T1000 (cell line): ENCODE measurements around the gene DISC1.
A peak's percentile ranks its signal among the peaks of the same experiment; 100 is the strongest.
"Not testable (repeated sequence)": the region's sequence is repeated elsewhere in the genome, so short reads cannot be mapped to it uniquely, and the experiment has no call there.

Experiments used
- DNase-seq: peaks from one replicate; lab custom pipeline; 2025; ENCODE audit warnings: mixed read lengths; lab: John Stamatoyannopoulos, UW

DISC1 gene

DNA sequence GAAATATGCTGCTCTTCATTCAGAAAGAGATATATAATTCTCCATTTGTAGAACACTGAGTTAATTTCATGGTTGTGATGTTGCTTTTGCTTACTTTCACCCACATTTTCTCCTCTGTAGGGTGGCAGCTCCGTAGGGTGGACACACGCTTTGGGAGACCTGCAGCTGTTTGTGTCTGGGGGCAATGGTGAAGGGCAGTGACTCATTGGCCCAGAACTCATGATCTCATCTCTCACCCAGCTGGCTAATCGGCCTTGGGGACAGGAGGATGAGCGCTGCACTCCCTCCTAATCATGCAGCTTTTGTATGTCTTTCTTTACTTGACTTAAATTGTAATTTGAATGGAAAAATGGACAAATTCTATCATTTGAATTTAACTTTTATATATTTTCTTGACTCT lies 9.6 kb downstream of the DISC1 start:
- peak; percentile 47 for DNase-seq

DNA sequence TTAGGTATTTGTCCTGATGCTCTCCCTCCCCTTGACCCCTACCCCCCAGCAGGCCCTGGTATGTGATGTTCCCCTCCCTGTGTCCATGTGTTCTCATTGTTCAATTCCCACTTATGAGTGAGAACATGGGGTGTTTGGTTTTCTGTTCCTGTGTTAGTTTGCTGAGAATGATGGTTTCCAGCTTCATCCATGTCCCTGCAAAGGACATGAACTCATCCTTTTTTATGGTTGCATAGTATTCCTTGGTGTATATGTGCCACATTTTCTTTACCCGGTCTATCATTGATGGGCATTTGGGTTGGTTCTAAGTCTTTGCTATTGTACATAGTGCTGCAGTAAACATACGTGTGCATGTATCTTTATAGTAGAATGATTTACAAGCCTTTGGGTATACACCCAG lies 10.3 kb downstream of the DISC1 start:
- DNase-seq, result not testable (repeated sequence)

DNA sequence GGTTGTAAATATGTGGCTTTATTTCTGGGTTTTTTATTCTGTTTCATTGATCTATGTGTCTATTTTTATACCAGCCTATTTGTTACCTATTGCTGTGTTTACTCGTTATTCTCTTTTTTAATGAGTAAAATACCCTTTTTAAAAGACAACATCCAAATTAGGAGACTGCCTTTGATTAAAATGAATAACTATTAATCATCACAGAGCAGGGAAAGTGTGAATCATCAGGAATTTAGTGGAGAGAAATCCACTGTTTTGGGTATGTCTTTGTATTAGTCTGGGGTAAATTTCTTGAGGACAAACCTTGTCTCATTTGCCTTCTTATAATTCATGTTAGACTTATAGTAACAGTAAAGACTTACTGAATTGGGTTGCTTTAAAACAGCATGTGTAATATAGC lies 12.1 kb downstream of the DISC1 start:
- DNase-seq, result no peak

DNA sequence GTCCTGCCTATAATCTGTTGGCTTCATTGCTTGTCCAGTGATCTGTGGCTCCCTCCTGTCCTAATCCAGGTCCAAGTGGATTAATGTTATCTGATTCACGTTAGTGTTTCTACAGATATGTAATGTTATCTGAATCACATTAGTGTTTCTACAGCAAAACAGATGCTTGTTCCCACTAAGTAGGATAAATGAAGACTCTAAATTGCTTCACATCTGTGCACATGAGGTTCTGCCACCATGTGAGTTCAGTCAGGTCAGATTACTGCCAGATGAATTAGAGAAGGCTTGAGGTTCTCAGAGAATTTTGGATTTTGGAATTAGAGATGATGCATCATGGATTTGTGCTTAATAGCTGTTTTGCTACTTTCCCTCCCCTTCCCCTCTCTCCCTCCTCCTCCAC lies 13.2 kb downstream of the DISC1 start:
- DNase-seq, result no peak

DNA sequence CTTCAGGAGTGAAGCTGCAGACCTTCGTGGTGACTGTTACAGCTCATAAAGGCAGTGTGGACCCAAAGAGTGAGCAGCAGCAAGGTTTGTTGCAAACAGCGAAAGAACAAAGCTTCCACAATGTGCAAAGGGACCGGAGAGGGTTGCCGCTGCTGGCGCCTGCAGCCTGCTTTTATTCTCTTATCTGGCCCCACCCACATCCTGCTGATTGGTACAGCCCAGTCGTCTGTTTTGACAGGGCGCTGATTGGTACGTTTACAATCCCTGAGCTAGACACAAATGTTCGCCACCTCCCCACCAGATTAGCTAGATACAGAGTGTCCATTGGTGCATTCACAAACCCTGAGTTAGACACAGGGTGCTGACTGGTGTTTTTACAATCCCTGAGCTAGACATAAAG lies 14.9 kb downstream of the DISC1 start:
- DNase-seq, result not testable (repeated sequence)

DNA sequence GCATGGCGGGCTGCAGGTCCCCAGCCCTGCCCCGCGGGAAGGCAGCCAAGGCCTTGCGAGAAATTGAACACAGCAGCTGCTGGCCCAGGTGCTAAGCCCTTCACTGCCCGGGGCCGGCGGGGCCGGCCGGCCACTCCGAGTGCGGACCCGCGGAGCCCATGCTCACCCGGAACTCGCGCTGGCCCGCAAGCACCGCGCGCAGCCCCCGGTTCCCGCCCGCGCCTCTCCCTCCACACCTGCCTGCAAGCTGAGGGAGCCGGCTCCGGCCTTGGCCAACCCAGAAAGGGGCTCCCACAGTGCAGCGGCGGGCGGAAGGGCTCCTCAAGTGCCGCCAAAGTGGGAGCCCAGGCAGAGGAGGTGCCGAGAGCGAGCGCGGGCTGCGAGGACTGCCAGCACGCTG lies 15.5 kb downstream of the DISC1 start:
- not testable (repeated sequence) for DNase-seq

DNA sequence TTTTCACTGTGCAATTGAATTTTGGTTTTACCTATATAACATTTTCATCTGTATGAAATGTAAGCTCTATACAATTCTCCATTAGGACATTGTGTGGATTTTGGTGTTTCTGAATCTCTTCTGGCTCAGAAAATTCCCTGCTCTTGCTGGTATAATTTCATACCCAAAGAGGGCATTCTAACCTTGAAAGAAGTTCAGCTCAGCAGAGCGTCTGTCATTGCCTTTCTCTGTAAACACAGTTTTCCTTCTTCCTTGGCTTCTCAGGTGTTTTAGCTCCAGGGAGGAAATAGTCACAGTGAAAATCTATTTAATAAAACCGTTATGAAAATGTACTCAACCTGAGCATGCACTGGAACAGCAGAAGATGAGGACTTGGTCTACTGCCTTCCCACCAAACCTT lies 16.0 kb downstream of the DISC1 start:
- no peak for DNase-seq

DNA sequence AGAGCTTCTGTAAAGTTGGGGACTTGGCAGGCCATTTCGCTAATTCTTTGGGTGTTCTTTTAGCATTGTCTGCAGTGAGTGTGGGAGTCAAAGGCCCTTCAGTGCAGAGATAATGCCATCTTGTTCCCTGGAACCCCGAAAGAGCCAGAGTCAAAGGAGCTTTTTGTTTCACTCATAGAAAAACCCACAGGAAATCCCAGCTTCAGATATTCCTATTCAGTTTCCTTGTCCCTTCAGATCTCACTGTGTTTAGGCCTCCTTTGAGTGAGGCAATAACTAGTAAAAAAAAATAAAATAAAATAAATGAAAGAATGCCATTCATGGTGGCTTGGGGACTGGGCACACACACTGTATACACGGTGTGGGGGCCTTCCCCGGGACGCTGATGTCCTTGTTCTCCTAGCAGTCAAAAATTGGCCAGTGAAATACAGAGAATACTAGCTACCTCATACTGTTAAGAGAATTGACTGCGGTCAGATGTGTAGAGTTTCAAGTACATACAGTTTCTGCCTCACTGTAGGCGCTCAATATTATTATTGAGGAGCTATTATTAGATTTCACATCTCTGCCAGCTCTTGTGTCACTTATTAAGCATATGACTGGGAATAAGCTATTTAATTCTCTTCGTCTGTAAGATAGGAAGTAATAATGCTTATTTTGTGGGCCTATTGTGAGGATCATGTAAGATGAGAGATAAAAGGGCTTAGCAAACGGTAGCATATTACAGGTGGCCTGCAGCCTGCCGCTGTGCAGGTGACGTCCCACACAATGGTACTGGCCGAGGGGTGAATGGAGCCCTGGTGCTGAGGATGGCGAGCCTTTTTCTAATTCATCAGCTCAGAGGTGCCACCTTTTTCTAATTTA lies 16.7 kb downstream of the DISC1 start:
- no peak for DNase-seq

DNA sequence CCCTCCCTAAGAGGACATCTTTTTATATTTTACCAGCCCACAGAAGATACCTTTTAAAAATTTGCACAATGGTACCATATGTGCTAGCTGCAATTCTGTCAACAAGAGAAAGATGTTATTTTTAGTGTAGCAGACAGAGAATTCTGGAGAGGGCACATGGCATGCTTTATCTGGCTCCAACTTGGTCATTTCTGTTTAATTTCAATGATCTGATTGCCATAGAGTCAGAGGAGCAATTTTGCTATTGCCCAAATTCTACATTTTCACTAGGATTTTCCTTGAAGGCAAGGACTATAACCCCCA lies 17.3 kb downstream of the DISC1 start:
- no peak for DNase-seq

DNA sequence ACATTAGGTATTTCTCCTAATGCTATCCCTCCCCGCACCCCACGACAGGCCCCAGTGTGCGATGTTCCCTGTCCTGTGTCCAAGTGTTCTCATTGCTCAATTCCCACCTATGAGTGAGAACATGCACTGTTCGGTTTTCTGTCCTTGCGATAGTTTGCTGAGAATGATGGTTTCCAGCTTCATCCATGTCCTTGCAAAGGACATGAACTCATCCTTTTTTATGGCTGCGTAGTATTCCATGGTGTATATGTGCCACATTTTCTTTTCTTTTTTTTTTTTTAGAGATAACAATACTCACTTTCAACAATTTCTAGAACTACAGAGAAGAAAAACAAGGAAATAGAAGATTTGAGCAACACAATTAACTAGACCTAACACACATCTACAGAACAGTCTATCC lies 19.0 kb downstream of the DISC1 start:
- not testable (repeated sequence) for DNase-seq

DNA sequence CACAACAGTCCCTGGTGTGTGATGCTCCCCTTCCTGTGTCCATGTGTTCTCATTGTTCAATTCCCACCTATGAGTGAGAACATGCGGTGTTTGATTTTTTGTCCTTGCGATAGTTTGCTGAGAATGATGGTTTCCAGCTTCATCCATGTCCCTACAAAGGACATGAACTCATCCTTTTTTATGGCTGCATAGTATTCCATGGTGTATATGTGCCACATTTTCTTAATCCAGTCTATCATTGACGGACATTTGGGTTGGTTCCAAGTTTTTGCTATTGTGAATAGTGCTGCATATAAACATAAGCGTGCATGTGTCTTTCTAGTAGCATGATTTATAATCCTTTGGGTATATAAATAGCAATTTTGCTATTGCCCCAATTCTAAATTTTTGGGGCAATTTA lies 19.6 kb downstream of the DISC1 start:
- DNase-seq, result not testable (repeated sequence)

DNA sequence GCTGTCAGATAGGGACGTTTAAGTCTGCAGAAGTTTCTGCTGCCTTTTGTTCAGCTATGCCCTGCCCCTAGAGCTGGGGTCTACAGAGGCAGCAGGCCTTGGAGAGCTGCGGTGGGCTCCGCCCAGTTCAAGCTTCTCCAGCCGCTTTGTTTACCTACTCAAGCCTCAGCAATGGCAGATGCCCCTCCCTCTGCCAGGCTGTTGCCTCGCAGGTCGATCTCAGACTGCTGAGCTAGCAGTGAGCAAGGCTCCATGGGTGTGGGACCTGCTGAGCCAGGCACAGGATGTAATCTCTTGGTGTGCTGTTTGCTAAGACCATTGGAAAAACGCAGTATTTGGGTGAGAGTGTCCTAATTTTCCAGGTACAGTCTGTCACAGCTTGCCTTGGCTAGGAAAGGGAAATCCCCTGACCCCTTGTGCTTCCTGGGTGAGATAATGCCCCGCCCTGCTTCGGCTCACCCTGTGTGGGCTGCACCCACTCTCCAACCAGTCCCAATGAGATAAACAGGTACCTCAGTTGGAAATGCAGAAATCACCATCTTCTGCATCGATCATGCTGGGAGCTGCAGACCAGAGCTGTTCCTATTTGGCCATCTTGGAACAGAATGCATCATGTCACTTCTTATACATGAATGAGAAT lies 25.2 kb downstream of the DISC1 start:
- DNase-seq, result not testable (repeated sequence)

DNA sequence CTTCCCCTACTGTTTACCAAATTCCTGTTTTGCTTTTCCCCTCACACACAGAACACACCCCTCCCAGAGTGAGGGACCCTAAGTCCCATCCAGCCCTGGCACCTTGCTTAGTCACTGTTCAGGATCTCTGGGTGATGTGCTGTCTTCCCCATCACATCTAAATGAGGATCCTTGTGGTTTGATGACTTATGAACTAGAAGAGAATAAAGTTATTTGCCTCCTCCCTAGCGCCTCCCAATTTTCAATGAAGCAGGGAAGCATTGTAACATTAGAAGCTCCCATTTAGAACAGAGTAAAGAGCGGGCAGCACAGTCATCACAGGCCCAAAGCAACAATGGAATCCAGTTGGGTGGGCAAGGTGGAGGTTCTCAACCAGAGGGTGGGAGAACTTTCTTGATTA lies 27.0 kb downstream of the DISC1 start:
- DNase-seq, result no peak

DNA sequence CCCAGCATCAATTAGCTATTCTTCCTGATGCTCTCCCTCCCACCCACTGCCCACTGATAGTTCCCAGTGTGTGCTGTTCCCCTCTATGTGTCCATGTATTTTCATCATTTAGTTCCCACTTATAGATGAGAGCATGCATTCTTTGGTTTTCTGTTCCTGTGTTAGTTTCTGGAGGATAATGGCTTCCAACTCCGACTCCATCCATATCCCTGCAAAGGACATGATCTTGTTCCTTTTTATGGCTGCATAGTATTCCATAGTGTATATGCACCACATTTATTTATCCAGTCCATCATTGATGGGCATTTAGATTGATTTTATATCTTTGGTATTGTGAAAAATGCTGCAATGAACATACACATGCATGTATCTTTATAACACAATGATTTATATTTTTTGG lies 30.2 kb downstream of the DISC1 start:
- DNase-seq, result no peak

DNA sequence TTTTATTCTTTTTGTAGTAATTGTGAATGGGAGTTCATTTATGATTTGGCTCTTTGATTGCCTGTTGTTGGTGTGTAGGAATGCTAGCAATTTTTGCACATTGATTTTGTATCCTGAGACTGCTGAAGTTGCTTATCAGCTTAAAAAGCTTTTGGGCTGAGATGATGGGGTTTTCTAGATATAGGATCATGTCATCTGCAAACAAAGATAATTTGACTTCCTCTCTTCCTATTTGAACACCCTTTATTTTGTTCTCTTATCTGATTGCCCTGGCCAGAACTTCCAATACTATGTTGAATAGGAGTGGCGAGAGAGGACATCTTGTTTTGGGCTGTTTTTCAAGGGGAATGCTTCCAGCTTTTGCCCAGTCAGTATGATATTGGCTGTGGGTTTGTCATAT lies 31.6 kb downstream of the DISC1 start:
- DNase-seq, result not testable (repeated sequence)

DNA sequence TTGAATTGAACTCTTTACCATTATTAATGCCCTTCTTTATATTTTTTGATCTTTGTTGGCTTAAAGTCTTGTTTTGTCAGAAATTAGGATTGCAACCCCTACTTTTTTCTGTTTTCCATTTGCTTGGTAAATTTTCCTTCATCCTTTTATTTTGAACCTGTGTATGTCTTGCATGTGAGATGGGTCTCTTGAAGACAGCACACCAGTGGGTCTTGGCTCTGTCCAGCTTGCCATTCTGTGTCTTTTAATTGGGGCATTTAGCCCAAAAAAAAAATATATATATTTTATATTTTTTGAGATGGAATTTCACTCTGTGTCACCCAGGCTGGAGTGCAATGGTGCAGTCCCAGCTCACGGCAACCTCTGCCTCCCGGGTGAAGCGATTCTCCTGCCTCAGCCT lies 33.6 kb downstream of the DISC1 start:
- no peak for DNase-seq

DNA sequence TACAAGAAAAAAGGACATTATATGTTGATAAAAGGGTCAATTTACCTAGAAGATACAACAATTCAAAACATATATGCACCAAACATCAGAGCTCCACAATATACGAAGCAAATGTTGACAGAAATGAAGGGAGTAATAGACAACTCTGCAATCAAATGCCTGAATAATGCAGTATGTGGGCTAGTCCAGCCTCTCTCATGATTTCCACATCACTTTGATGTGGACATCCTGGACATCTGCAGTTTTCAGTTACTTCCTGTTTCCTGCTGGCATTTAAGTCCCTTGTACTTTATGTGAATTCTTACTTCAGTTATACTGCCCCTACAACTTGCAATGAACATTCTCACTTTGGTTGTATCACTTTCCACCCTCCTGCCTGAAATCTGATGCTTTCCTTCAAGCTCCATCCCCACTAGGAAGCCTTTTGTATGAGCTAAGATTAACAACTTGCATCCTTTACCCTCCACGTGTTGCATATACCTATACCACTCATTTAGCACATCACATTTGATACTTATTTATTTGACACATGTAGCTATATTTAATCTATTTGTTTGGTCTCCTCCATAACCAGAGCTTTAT lies 36.7 kb downstream of the DISC1 start:
- DNase-seq, result no peak

DNA sequence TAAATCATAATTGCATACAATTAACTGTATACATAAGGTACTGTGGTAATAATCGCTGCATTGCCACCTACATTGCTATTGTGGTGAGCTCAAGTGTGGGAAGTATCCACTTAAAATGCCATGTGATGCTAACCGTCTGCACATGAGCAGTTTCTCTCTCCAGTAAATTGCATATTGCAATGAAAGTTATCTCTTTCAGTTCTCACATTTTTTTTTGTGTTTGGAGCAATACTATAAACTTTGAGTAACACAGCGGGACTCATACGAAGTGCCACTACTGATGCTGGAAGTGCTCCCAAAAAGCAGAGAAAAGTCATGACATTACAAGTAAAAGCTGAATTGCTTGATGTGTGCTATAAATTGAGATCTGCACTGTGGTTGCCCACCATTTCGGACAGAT lies 38.5 kb downstream of the DISC1 start:
- DNase-seq, result no peak

DNA sequence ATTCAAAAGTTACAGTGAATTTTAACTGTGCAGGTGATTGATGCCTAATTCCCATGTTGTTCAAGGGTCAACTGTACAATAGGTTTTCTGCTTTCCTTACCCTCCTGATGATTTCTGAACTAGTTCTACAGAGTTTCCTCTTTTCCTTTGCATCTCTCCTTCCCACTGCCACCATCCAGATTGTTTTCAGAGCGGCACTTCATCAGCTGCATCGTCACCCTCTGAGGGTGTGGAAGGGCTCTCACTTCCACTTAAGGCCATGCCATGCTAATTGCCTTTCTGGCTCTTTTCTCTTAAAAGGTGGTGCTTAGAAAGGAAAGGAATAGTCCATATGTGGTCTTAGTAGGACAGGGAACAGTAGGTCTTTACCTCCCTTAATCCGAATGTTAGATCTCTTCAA lies 39.1 kb downstream of the DISC1 start:
- no peak for DNase-seq

DNA sequence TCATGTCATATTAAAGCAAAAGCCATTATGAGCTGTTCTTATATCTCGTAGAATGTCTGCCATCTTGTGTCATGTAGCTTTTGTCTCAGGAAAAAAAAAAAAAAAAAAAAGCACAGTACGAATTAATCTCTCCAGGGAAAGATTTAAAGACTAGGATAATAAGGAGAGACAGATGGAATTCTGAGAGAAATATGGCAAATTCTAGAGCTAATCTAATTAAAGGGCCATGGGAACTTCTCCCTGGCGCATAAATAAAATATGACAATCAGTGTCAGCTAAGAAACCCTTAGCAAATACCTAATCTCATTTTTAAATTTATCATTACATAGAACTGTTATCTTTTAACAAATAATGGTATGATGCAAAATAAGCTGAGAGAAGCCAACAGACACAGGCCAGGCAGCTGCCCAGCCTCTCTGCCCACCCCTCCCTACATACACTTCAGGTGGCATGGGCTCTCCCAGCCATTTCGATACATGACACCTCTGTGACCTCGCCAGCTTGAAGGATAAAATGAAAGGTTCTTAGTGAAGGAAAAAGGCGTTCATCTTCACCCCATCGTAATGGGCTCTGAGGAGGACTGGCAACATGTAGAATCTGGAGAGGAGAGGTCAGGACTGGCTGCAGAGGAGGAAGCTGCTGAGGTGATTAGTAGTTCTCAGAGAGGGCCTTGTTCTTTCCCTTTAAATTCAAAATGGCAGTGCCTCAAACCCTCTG lies 39.8 kb downstream of the DISC1 start:
- DNase-seq, result no peak

DNA sequence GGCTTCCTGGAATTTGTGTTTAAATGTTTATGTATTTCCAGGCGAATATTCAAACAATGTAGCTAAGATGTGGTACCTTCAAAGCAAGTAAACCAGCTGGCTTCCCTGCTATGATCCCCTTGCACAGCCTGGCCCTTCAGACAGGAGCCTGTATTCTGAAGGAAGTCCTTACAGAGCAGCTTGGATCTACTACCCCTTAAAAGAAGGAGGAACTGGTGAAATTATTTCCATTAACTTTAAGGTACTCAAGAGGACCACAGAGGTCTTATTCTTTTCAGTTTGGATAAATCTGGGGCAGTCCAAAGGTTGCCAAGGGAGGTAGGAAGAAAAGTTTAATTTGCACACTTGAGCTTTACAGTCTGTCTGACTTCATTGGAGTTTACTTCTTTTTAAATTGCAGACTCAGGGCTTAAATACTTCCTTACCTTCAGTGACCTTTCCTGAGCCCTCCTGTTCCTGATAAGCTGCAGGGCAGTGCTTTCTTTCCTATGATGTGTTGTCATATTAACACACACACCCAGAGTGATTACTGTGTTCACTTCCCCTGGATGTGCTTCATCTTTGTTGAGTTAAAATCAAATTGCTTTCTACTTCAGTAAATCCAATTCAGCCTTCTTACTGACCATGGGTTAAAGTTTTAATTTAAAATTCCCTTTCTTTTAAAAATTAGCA lies 40.5 kb downstream of the DISC1 start:
- no peak for DNase-seq

DNA sequence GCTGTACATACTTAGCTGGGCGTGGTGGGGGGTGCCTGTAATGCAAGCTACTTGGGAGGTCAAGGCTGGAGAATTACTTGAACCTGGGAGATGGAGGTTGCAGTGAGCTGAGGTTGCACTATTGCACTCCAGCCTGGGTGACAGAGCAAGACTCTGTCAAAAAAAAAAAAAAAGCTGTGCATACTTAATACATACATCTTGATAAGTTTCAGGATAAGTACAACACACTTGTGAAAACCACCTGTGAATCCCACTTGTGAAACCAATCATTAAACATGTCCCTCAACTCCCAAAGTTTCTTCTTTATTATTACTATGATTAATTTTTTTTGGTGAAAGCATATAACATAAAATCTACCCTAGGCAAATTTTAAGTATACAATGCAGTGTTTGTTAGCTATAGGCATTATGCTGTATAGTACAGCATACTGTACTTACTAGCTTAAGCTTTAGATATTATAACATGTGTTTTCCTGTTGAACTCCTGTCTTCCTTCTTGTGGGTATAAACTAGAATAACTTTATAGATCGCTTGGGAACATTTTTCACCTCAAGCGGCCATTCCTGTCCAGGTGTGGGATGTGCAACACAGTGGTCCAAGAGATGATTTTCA lies 41.4 kb downstream of the DISC1 start:
- DNase-seq, result no peak
